Heart left ventricle (tissue), 16 donors: Measurements from ENCODE around the gene GDNF. TPM values are rescaled to one million over a fixed set of nuclear protein-coding genes. Genes with fewer than 3 reads are reported as not detected.

Experiments used
- ATAC-seq, 4 donors: fragments of 200-7000 bp; cut with Tn5 transposase; one replicate each; pipeline ENCODE4 v1.9.1; 2020 to 2022; ENCODE audit warnings: moderate library complexity in 4 of 4, mild to moderate bottlenecking in 3 of 4, moderate number of reproducible peaks in 1 of 4
- DNase-seq, 5 donors: peaks; one replicate each; pipeline ENCODE4 v3.0.0-alpha.2; 2020
- H3K27ac ChIP-seq, 12 donors: fragments of 200-600 bp; sonication (generic) in 4 of 12; one replicate each; pipeline versions ENCODE4 v1.5.0 to v1.8.0; 2016 to 2022; ENCODE audit warnings: mild to moderate bottlenecking in 2 of 12
- H3K27me3 ChIP-seq, 9 donors: fragments of 200-600 bp; sonication (generic) in 2 of 9; one replicate each; pipeline versions ENCODE4 v1.5.1 to v1.8.0; 2016 to 2022; ENCODE audit warnings: mild to moderate bottlenecking in 3 of 9
- H3K36me3 ChIP-seq, 9 donors: fragments of 200-600 bp; sonication (generic) in 2 of 9; one replicate each; pipeline versions ENCODE4 v1.5.0 to v1.8.0; 2018 to 2022; ENCODE audit warnings: mild to moderate bottlenecking in 2 of 9
- H3K4me1 ChIP-seq, 12 donors: fragments of 200-600 bp; sonication (generic) in 4 of 12; one replicate each; pipeline versions ENCODE4 v1.5.0 to v1.8.0; 2016 to 2022; ENCODE audit warnings: mild to moderate bottlenecking in 3 of 12
- H3K4me3 ChIP-seq, 12 donors: fragments of 200-600 bp; sonication (generic) in 4 of 12; one replicate each; pipeline versions ENCODE4 v1.5.0 to v1.8.0; 2017 to 2022; ENCODE audit warnings: mild to moderate bottlenecking in 9 of 12, moderate library complexity in 4 of 12
- H3K9me3 ChIP-seq, 12 donors: fragments of 200-600 bp; sonication (generic) in 4 of 12; one replicate each; pipeline versions ENCODE4 v1.5.0 to v1.8.0; 2016 to 2022; ENCODE audit warnings: mild to moderate bottlenecking in 1 of 12
- CTCF ChIP-seq, 12 donors: fragments of 200-600 bp; sonication (generic) in 4 of 12; IDR thresholded peaks; one replicate each; pipeline versions ENCODE4 v1.5.0 to v1.8.0; 2018 to 2022; ENCODE audit warnings: antibody characterized with exemption in 12 of 12, mild to moderate bottlenecking in 5 of 12
- POLR2A ChIP-seq, 2 donors: fragments of 450-650 bp; IDR thresholded peaks; one replicate each; pipeline ENCODE4 v1.6.1; 2017; ENCODE audit warnings: antibody characterized with exemption in 2 of 2, mild to moderate bottlenecking in 2 of 2, moderate library complexity in 2 of 2
- WGBS, 4 donors: extraction: QIAGEN DNeasy Blood & Tissue Kit in 2 of 4; methylation state at CpG; one replicate each; pipeline versions ENCODE4 v1.1.5 to v1.1.7; 2013 to 2018; 5-methylcytosine and 5-hydroxymethylcytosine counted together
- intact Hi-C, 10 donors: fragments of 100-400 bp; cut with DNase I; formaldehyde crosslinking; loops; one replicate each; pipeline versions ENCODE4 v1.11.1 to v1.14.2; 2022
- polyA plus RNA-seq, 2 donors: library from polyadenylated mRNA; stranded (reverse); fragments of 200-250 nt; gene quantifications; one replicate each; pipeline ENCODE4 v1.2.3, GENCODE V29; 2013
- total RNA-seq, 9 donors: library from RNA; depleted of rRNA in 2 of 9; stranded (reverse); fragments of >200 nt in 2 of 9; fragmentation: NEBNext Ultra II Directional in 3 of 9; extraction: Animal tissue kit (Norgen Biotek cat#: 25700) in 3 of 9; gene quantifications; one replicate each; pipeline versions ENCODE4 v1.1.0 to v1.2.4, GENCODE V29; 2016 to 2023
- donor health status: ischemic (EF 13 %, LVEDD 7.1; RV severe dilation, severe dysfunction).
- donor health status: healthy with polysubstance abuse.
- donor health status: DM: no; HTN: yes; CAD: no.
- donor health status: DM: no; HTN: no; CAD: no.
- donor health status: ischemic (EF 25% LVEDD 6.9; RV normal size, moderate dysfunction).
- donor health status: ischemic (EF 25% LVEDD 5.7; RV mildly dilated, moderate dysfunction).
- donor health status: healthy.
- donor health status: DM: yes; HTN: yes; CAD: no.
- donor health status: ischemic (EF 35%, LVEDD 5.7; RV mildly dilated, moderate dysfunction).
- donor health status: nonischemic (EF 11% LVEDD 7.7; RV severe dilation, severe dysfunction).
- donor health status: DM: yes; HTN: yes; CAD: no.
- donor health status: PGD.
- donor health status: ischemic (EF 29% LVEDD 5.4; RV normal size, mild dysfunction).
- donor health status: nonischemic (EF 23%, LVEDD 6.1; RV moderate dilation, normal function).

The GDNF gene
- total and polyA plus RNA-seq, 11 donors: 0.03 to 0.36 (median 0.09) TPM; not detected in 4

- intact Hi-C loops: no loop called here
- Histone ChIP-seq H3K27ac (no peak overlapping the region), H3K4me1 (no peaks in the 10 kb centered on the region), H3K9me3 (peaks cover 0 to 7% (median 0%) of the 10 kb centered on the region in 12 donors), H3K36me3 (no peaks in the 10 kb centered on the region), H3K27me3 (no peaks in the 10 kb centered on the region), H3K4me3 (no peak overlapping the region)
- 95 to 97% (median 96%) methylated on average over 3 of the region's 3 CpGs for WGBS, 4 donors
- DNase-seq (no peak), ATAC-seq (no peak)
- no peak for TF ChIP-seq CTCF (IDR thresholded peaks at IDR 0.05)
- no peak for TF ChIP-seq POLR2A (IDR thresholded peaks at IDR 0.05)
Observed at GRCh38 chr5:37855438-37855837, 15.6 kb upstream of the GDNF start.

DNA sequence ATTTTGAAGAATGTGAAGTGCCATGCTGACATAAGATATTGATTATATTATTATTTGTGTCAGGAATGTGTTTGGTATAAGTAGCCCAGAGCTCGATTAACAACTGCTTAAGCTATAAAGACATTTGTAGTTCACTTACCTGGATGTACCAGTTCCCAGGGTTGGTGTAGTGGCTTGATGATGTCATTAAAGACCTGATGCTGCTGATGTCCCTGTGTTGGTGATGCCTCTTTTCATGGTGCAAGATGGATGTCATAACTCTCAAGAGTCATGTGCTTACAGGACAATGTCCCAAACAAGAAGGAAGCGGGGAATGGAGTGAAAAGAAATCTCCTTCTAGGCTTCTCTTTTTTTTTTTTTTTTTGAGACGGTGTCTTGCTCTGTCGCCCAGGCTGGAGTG, 11.5 kb upstream of the GDNF start:
- 89 to 94% (median 90%) methylated on average over 4 of the region's 4 CpGs for WGBS, 4 donors
- Histone ChIP-seq H3K9me3 (peaks cover 0 to 7% (median 0%) of the 10 kb centered on the region in 12 donors), H3K27me3 (no peaks in the 10 kb centered on the region), H3K4me3 (no peak overlapping the region), H3K4me1 (no peaks in the 10 kb centered on the region), H3K27ac (no peak overlapping the region), H3K36me3 (no peaks in the 10 kb centered on the region)
- TF ChIP-seq CTCF (IDR thresholded peaks at IDR 0.05) (no peak), POLR2A (IDR thresholded peaks at IDR 0.05) (no peak)
- ATAC-seq: no peak
- intact Hi-C loops: no loop called here
- DNase-seq: no peak

DNA sequence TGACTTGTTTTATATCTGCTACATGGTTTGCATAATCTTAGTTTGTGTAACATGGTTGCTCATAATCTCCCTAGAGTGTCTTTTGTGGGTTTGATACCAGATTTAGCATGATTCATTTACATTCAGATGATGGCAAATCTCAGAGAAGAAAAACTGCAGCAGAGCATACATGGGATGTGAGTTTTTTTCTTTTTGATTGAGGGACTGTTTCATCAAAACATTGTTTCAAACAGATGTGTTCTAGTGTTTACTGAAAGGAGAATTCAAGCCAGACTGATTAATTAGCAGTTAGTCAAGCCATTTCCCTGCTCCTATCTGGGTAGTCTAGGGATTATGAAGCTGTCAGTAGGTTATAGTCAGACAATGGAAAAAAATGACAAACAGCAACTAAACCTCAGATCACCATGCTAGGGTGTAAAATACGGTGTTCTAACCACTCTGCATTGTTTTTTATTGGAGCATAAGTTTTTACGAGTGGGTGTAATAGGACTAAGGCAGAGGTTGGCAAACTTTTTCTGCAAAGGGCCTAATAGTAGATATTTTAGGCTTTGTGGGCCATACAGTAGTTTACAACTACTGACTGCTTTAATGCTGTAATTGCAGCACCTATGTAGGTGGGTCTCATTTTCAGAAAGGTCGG, 10.5 kb upstream of the GDNF start:
- WGBS, 4 donors: 73 to 78% (median 77%) methylated on average over 3 of the region's 3 CpGs
- TF ChIP-seq CTCF (IDR thresholded peaks at IDR 0.05) (no peak), POLR2A (IDR thresholded peaks at IDR 0.05) (no peak)

GRCh38 chr5:37849641-37850040, 9.8 kb upstream of the GDNF start:
- 84 to 92% (median 87%) methylated on average over 4 of the region's 4 CpGs for WGBS, 4 donors
- intact Hi-C loops: loop anchor here in 1 of 10 donors (10.0 kb wide), 1 partner anchor 165 kb away; no protein-coding TSS in a partner anchor

More for the DNA sequence above, 10.5 kb upstream of the GDNF start:
- Histone ChIP-seq H3K36me3 (no peaks in the 10 kb centered on the region), H3K9me3 (peaks cover 0 to 7% (median 0%) of the 10 kb centered on the region in 12 donors), H3K27ac (no peak overlapping the region), H3K4me3 (no peak overlapping the region), H3K4me1 (no peaks in the 10 kb centered on the region), H3K27me3 (no peaks in the 10 kb centered on the region)
- intact Hi-C loops: no loop called here
- no peak for DNase-seq
- no peak for ATAC-seq

More at GRCh38 chr5:37849641-37850040, 9.8 kb upstream of the GDNF start:
- Histone ChIP-seq H3K27me3 (peaks cover 0 to 5% (median 0%) of the 10 kb centered on the region in 9 donors), H3K4me3 (no peak overlapping the region), H3K4me1 (no peaks in the 10 kb centered on the region), H3K27ac (no peak overlapping the region), H3K36me3 (no peaks in the 10 kb centered on the region), H3K9me3 (peaks cover 0 to 4% (median 0%) of the 10 kb centered on the region in 12 donors)
- ATAC-seq: no peak
- no peak for TF ChIP-seq CTCF (IDR thresholded peaks at IDR 0.05)
- no peak for TF ChIP-seq POLR2A (IDR thresholded peaks at IDR 0.05)
- DNase-seq: no peak
